HG03159 (cell line): Measurements from ENCODE around the gene NEUROD1.
A peak's percentile ranks its signal among the peaks of the same experiment; 100 is the strongest.
"Not testable (repeated sequence)": the region's sequence is repeated elsewhere in the genome, so short reads cannot be mapped to it uniquely, and the experiment has no call there.

Source experiments
- ATAC-seq: cut with Tn5 transposase; IDR thresholded peaks from one replicate; pipeline ENCODE4 v1.9.1; 2021; ENCODE audit warnings: mild to moderate bottlenecking, moderate library complexity; ENCODE audit not compliant: unreplicated experiment

NEUROD1 gene

GRCh38 chr2:181680055-181680936, at the start of gene NEUROD1:
NEUROD1 (minus strand) TSS chr2:181680517; CDS start chr2:181678860, 1,657 bp downstream.
- ATAC-seq = peak; percentile 41

- no peak for ATAC-seq
These were observed 45.2 kb upstream of the NEUROD1 start for GRCh38 chr2:181725476-181725875.

- ATAC-seq = no peak
These were observed 44.3 kb upstream of the NEUROD1 start for GRCh38 chr2:181724662-181725061.

GRCh38 chr2:181723731-181724130, 43.4 kb upstream of the NEUROD1 start:
- ATAC-seq = no peak

- ATAC-seq = peak; percentile 91
These were observed 34.8 kb upstream of the NEUROD1 start for GRCh38 chr2:181715033-181715630.

- not testable (repeated sequence) for ATAC-seq
These were observed 30.7 kb upstream of the NEUROD1 start for GRCh38 chr2:181711051-181711450.

- not testable (repeated sequence) for ATAC-seq
These were observed 22.2 kb upstream of the NEUROD1 start for GRCh38 chr2:181702519-181702918.

GRCh38 chr2:181698223-181698622, 17.9 kb upstream of the NEUROD1 start:
- ATAC-seq = no peak

GRCh38 chr2:181697571-181697970, 17.3 kb upstream of the NEUROD1 start:
- ATAC-seq = no peak

- no peak for ATAC-seq
These were observed 16.8 kb upstream of the NEUROD1 start for GRCh38 chr2:181697126-181697525.

- no peak for ATAC-seq
These were observed 14.0 kb upstream of the NEUROD1 start for GRCh38 chr2:181694271-181694670.

- ATAC-seq = no peak
These were observed 10.5 kb upstream of the NEUROD1 start for GRCh38 chr2:181690860-181691259.

- ATAC-seq = no peak
These were observed 6.4 kb upstream of the NEUROD1 start for GRCh38 chr2:181686576-181687185.

GRCh38 chr2:181685150-181685688, 4.9 kb upstream of the NEUROD1 start:
- no peak for ATAC-seq

- no peak for ATAC-seq
These were observed 4.3 kb upstream of the NEUROD1 start for GRCh38 chr2:181684454-181685149.

GRCh38 chr2:181683518-181684453, 3.5 kb upstream of the NEUROD1 start:
- no peak for ATAC-seq

- no peak for ATAC-seq
These were observed 2.6 kb upstream of the NEUROD1 start for GRCh38 chr2:181682795-181683517.

GRCh38 chr2:181682026-181682789, 1.9 kb upstream of the NEUROD1 start:
- no peak for ATAC-seq
